Stimulated activated CD4-positive, alpha-beta T cell treated with anti-CD3 and anti-CD28 coated beads, Interleukin-2, amount 100 ng/mL, for 4 hours (primary cell): ENCODE measurements around the gene C1orf232.

Source experiments
- DNase-seq: peaks from one replicate; pipeline ENCODE4 v3.0.0-alpha.2; 2020; ENCODE audit warnings: low read depth

Gene C1orf232

GRCh38 chr1:26177182-26177684 lies 8.5 kb upstream of the C1orf232 start, which contains the start of gene CNKSR1:
Gene CNKSR1 (plus strand): TSS chr1:26177491. CDS start chr1:26177548, 57 bp downstream.
- no peak for DNase-seq

GRCh38 chr1:26175346-26175745 lies 6.6 kb upstream of the C1orf232 start:
- no peak for DNase-seq

- no peak for DNase-seq
Observed at GRCh38 chr1:26171084-26172072, 2.6 kb upstream of the C1orf232 start, which contains the start of gene ZNF593OS. Gene ZNF593OS (minus strand): TSS chr1:26171832. CDS start chr1:26171661, 171 bp downstream.

GRCh38 chr1:26170472-26170821 lies 1.7 kb upstream of the C1orf232 start:
- no peak for DNase-seq

GRCh38 chr1:26169669-26170471 lies 1.1 kb upstream of the C1orf232 start, which contains the start of gene ZNF593:
Gene ZNF593 (plus strand): TSS chr1:26169908. CDS start chr1:26169984, 76 bp downstream.
- DNase-seq: peak; percentile 81

GRCh38 chr1:26169198-26169554 lies 413 bp upstream of the C1orf232 start:
- DNase-seq: no peak

GRCh38 chr1:26166719-26167281 lies 2.0 kb downstream of the C1orf232 start:
- no peak for DNase-seq

GRCh38 chr1:26164861-26165842 lies 3.6 kb downstream of the C1orf232 start:
- no peak for DNase-seq

GRCh38 chr1:26164036-26164860 lies 4.5 kb downstream of the C1orf232 start:
- DNase-seq: no peak

- no peak for DNase-seq
Observed at GRCh38 chr1:26163684-26164035, 5.1 kb downstream of the C1orf232 start.

- no peak for DNase-seq
Observed at GRCh38 chr1:26162220-26162709, 6.5 kb downstream of the C1orf232 start.

GRCh38 chr1:26161415-26162219 lies 7.1 kb downstream of the C1orf232 start:
- peak; percentile 31 for DNase-seq

GRCh38 chr1:26160527-26161414 lies 8.0 kb downstream of the C1orf232 start:
- no peak for DNase-seq

GRCh38 chr1:26159743-26160039 lies 9.1 kb downstream of the C1orf232 start:
- no peak for DNase-seq

GRCh38 chr1:26158908-26159742 lies 9.6 kb downstream of the C1orf232 start, which contains the start of gene FAM110D:
Gene FAM110D (plus strand): TSS chr1:26159079. CDS start chr1:26161292, 2,213 bp downstream.
- no peak for DNase-seq

- DNase-seq: no peak
Observed at GRCh38 chr1:26158271-26158907, 10.4 kb downstream of the C1orf232 start.
